Left lung (tissue), 10 donors: Measurements from ENCODE around the gene G3BP2. TPM values are rescaled to one million over a fixed set of nuclear protein-coding genes. Genes with fewer than 3 reads are reported as not detected.
"Not testable (repeated sequence)": the region's sequence is repeated elsewhere in the genome, so short reads cannot be mapped to it uniquely, and the experiment has no call there.

Source experiments
- ATAC-seq: fragments of 200-7000 bp; cut with Tn5 transposase; one replicate; pipeline ENCODE4 v1.9.1; 2020; ENCODE audit warnings: moderate library complexity
- DNase-seq, 4 donors: peaks; one replicate each; pipeline ENCODE4 v3.0.0-alpha.2; 2013 to 2020
- H3K27ac ChIP-seq, 2 donors: fragments of 200-600 bp; sonication (generic) in 1 of 2; one replicate each; pipeline versions ENCODE4 v1.5.0 to v1.8.0; 2020 to 2021
- H3K27me3 ChIP-seq, 2 donors: fragments of 200-600 bp; sonication (generic) in 1 of 2; one replicate each; pipeline versions ENCODE4 v1.5.0 to v1.8.0; 2020 to 2021
- H3K36me3 ChIP-seq, 2 donors: fragments of 200-600 bp; sonication (generic) in 1 of 2; one replicate each; pipeline versions ENCODE4 v1.5.0 to v1.8.0; 2020 to 2021
- H3K4me1 ChIP-seq, 2 donors: fragments of 200-600 bp; one replicate each; pipeline ENCODE4 v1.8.0; 2021
- H3K4me3 ChIP-seq, 2 donors: fragments of 200-600 bp; sonication (generic) in 1 of 2; one replicate each; pipeline versions ENCODE4 v1.5.0 to v1.8.0; 2020 to 2021; ENCODE audit warnings: mild to moderate bottlenecking in 1 of 2
- H3K9me3 ChIP-seq, 2 donors: fragments of 200-600 bp; sonication (generic) in 1 of 2; one replicate each; pipeline versions ENCODE4 v1.5.0 to v1.8.0; 2020 to 2021
- CTCF ChIP-seq, 2 donors: fragments of 200-600 bp; sonication (generic) in 1 of 2; IDR thresholded peaks; one replicate each; pipeline versions ENCODE4 v1.5.0 to v1.8.0; 2021; ENCODE audit warnings: antibody characterized with exemption in 2 of 2
- intact Hi-C, 2 donors: fragments of 100-400 bp; cut with DNase I; formaldehyde crosslinking; loops; one replicate each; pipeline versions ENCODE4 v1.11.2 to v1.14.2; 2022
- polyA plus RNA-seq, 6 donors: library from polyadenylated mRNA; unstranded; fragments of 120-200 nt; gene quantifications; one replicate each; pipeline ENCODE4 v1.2.1, GENCODE V29; 2013; ENCODE audit not compliant: insufficient read length in 6 of 6
- total RNA-seq, 2 donors: library from RNA; stranded (reverse); fragmentation: NEBNext Ultra II Directional; extraction: Animal tissue kit (Norgen Biotek cat#: 25700); gene quantifications; one replicate each; pipeline ENCODE4 v1.2.1, GENCODE V29; 2021
- donor health status: DM: no; HTN: yes; CAD: no.
- donor health status: DM: no; HTN: no; CAD: no.

Gene G3BP2
- total and polyA plus RNA-seq, 8 donors, result 105 to 136 (median 123) TPM

GRCh38 chr4:75696581-75696980, 23.4 kb upstream of the G3BP2 start:
- Histone ChIP-seq H3K4me3 (no peak overlapping the region), H3K27me3 (no peaks in the 10 kb centered on the region), H3K9me3 (no peaks in the 10 kb centered on the region), H3K27ac (no peak overlapping the region), H3K36me3 (no peaks in the 10 kb centered on the region), H3K4me1 (peaks cover 0 to 13% of the 10 kb centered on the region in 2 donors)
- no peak for TF ChIP-seq CTCF (IDR thresholded peaks at IDR 0.05)
- DNase-seq, result no peak
- ATAC-seq, result peak; percentile 27
- intact Hi-C loops, result no loop called here

- ATAC-seq, result peak; percentile 91
- Histone ChIP-seq H3K27ac (no peak overlapping the region), H3K4me3 (no peak overlapping the region), H3K9me3 (no peaks in the 10 kb centered on the region), H3K4me1 (peaks cover 0 to 13% of the 10 kb centered on the region in 2 donors), H3K27me3 (no peaks in the 10 kb centered on the region), H3K36me3 (no peaks in the 10 kb centered on the region)
- DNase-seq, result peak in 2 of 4 donors; percentile 6 to 29
- TF ChIP-seq CTCF (IDR thresholded peaks at IDR 0.05), result no peak
- intact Hi-C loops, result no loop called here
Observed at GRCh38 chr4:75696071-75696470, 22.9 kb upstream of the G3BP2 start.

- H3K4me1 ChIP-seq, H3K36me3 ChIP-seq, H3K27ac ChIP-seq, H3K27me3 ChIP-seq, ATAC-seq, H3K9me3 ChIP-seq, H3K4me3 ChIP-seq, intact Hi-C loops, DNase-seq: not testable (repeated sequence)
Observed at GRCh38 chr4:75692066-75692465, 18.9 kb upstream of the G3BP2 start.

- H3K4me1 ChIP-seq, H3K27ac ChIP-seq, H3K4me3 ChIP-seq, H3K27me3 ChIP-seq, H3K36me3 ChIP-seq, intact Hi-C loops, ATAC-seq, DNase-seq, H3K9me3 ChIP-seq: not testable (repeated sequence)
Observed at GRCh38 chr4:75687125-75687524, 13.9 kb upstream of the G3BP2 start.

GRCh38 chr4:75686346-75686745, 13.1 kb upstream of the G3BP2 start:
- TF ChIP-seq CTCF (IDR thresholded peaks at IDR 0.05), result no peak
- no peak for ATAC-seq
- no peak overlapping the region for H3K27ac ChIP-seq

GRCh38 chr4:75685546-75686189, 12.5 kb upstream of the G3BP2 start:
- H3K27ac ChIP-seq, result no peak overlapping the region
- DNase-seq (no peak), ATAC-seq (no peak)
- no peaks in the 10 kb centered on the region for H3K36me3 ChIP-seq
- intact Hi-C loops, result no loop called here
- H3K4me3 ChIP-seq, result no peak overlapping the region
- TF ChIP-seq CTCF (IDR thresholded peaks at IDR 0.05), result no peak
- H3K9me3 ChIP-seq, result no peaks in the 10 kb centered on the region
- H3K27me3 ChIP-seq, result no peaks in the 10 kb centered on the region
- no peaks in the 10 kb centered on the region for H3K4me1 ChIP-seq

More at GRCh38 chr4:75686346-75686745, 13.1 kb upstream of the G3BP2 start:
- no peaks in the 10 kb centered on the region for H3K36me3 ChIP-seq
- no peaks in the 10 kb centered on the region for H3K27me3 ChIP-seq
- no peak overlapping the region for H3K4me3 ChIP-seq
- no peaks in the 10 kb centered on the region for H3K9me3 ChIP-seq
- no peak for DNase-seq
- no peaks in the 10 kb centered on the region for H3K4me1 ChIP-seq
- intact Hi-C loops, result no loop called here
